ENCODE results near the gene GALNT9. TPM values are rescaled to one million over a fixed set of nuclear protein-coding genes. Genes with fewer than 3 reads are reported as not detected.

GALNT9 gene
- total RNA-seq, 4 donors from 2014 or later, result 1.6 TPM; not detected in 3

- Histone ChIP-seq H3K4me3 (no peak overlapping the region), H3K27ac (no peak overlapping the region), H3K27me3 (no peaks in the 10 kb centered on the region), H3K36me3 (no peaks in the 10 kb centered on the region), H3K4me1 (no peaks in the 10 kb centered on the region), H3K9me3 (no peaks in the 10 kb centered on the region)
- TF ChIP-seq POLR2A (IDR thresholded peaks at IDR 0.05) (no peak), EP300 (IDR thresholded peaks at IDR 0.05) (no peak), CTCF (IDR thresholded peaks at IDR 0.05) (no peak)
- DNase-seq (ENCODE audit: low spot score in 2 of 2), result no peak
- 91% methylated on average over 33 of the region's 33 CpGs for WGBS, 2 donors
Measured at GRCh38 chr12:132250707-132251106, 78.7 kb downstream of the GALNT9 start.

DNA sequence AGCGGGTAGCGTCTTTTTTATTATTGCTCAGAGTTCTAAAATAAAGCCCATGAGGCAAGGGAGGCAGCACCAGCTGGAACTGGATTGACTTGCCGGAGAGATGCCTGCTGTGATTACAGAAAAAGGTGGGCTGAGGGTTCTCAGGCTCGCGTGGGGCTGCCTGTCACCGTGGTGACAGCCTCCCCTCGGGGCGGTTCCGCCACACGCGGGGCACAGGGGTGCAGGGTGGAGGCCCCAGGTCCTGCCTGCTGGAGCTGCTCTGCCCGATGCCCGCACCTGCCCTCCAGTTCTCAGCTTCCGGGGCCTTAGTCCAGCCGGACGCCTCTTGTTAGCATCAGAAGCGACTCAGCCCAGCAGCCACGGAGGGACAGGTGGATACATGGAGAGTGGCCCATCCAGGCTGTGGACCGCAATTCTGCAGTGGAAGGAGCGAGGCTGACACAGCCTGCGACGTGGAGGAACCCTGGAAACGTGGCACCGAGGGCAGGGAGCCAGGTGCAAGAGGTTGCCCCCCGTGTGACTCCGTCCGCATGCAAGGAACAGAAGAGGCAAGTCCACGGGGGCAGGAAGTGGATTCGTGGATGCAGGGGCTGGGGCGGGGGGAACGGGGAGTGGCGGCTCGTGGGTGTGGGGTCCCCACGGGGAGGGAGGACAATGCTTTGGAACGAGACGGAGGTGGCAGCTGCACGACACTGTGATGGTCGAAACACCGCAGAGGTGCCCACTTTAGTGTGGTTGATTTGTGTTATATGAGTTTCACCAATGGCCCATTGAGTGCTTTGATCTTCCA lies 79.5 kb downstream of the GALNT9 start:
- WGBS, 2 donors, result 84 to 88% methylated on average over 32 to 36 of the region's 39 CpGs

DNA sequence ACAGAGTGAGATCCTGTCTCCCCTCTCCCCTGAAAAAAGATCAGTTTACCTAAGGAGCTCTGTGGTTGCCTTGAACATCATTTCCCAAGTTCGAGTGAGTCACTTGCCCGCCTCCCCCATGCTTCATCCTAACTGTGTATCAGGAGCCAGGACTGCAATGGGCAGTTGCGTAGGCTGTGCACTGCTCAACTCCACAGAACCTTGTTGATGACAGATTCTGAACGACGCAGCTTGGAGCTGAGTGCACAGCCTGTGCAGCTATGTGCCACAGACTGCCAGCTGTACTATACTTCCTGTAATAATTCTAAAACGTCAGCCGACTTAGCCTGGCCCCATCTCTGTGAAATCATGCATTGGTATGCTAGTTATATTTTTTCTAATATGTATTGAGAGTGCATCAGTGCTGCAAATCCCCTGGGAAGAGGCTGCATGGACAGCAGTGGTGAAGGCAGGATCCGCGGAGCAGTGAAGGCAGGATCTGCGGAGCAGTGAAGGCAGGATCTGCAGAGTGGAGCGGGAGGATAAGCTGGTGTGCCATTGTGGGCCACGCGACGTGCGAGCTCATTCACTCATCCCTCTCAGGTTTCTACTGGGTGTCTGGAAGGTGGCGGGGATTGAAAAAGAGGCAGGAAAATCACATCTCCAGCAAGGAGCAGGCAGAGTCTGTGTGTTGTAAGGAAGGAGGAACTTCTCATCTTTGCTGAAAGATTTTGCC lies 80.8 kb downstream of the GALNT9 start:
- Histone ChIP-seq H3K4me3 (no peak overlapping the region), H3K27ac (no peak overlapping the region), H3K27me3 (no peaks in the 10 kb centered on the region), H3K4me1 (no peaks in the 10 kb centered on the region), H3K9me3 (no peaks in the 10 kb centered on the region), H3K36me3 (no peaks in the 10 kb centered on the region)
- TF ChIP-seq CTCF (IDR thresholded peaks at IDR 0.05), result no peak
- no peak for TF ChIP-seq POLR2A (IDR thresholded peaks at IDR 0.05)
- no peak for TF ChIP-seq EP300 (IDR thresholded peaks at IDR 0.05)
- 58% methylated on average over 16 of the region's 16 CpGs for WGBS, 2 donors
- no peak for DNase-seq (ENCODE audit: low spot score in 2 of 2)

More for the DNA sequence above, 79.5 kb downstream of the GALNT9 start:
- Histone ChIP-seq H3K27ac (no peak overlapping the region), H3K9me3 (no peaks in the 10 kb centered on the region), H3K4me1 (no peaks in the 10 kb centered on the region), H3K36me3 (no peaks in the 10 kb centered on the region), H3K4me3 (no peak overlapping the region), H3K27me3 (no peaks in the 10 kb centered on the region)
- no peak for DNase-seq (ENCODE audit: low spot score in 2 of 2)
- no peak for TF ChIP-seq POLR2A (IDR thresholded peaks at IDR 0.05)
- TF ChIP-seq EP300 (IDR thresholded peaks at IDR 0.05), result no peak

DNA sequence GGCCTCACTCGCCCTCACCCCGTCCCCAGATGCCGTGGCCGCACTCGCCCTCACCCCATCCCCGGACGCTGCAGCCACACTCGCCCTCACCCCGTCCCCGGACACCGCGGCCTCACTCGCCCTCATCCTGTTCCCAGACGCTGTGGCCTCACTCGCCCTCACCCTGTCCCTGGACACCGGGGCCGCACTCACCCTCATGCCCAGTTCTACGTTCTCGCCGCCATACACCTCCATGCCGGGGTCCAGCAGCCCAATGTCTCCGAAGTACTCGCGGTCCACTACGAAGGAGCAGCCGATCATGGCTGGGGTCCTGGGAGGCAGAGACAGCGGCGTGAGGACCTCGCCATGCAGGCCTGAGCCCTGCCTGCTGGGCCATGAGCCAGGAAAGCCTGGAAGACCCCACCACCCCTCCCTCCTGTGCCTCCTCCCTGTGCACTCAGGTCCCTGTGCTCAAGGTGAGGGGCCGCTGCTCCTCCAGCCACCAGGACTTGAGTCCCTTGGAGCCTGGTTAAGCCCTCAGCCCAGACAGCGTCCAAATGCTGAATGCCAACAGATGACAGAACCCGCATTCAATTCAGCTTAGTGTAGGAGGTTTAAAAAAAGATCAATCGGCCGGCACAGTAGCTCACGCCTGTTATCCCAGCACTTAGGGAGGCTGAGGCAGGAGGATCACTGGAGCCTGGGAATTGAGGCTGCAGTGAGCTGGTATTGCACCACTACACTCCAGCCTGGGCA lies 81.5 kb downstream of the GALNT9 start:
- Histone ChIP-seq H3K27me3 (no peaks in the 10 kb centered on the region), H3K36me3 (no peaks in the 10 kb centered on the region), H3K27ac (no peak overlapping the region), H3K4me1 (no peaks in the 10 kb centered on the region), H3K4me3 (no peak overlapping the region), H3K9me3 (no peaks in the 10 kb centered on the region)
- no peak for DNase-seq (ENCODE audit: low spot score in 2 of 2)
- TF ChIP-seq POLR2A (IDR thresholded peaks at IDR 0.05) (no peak), CTCF (IDR thresholded peaks at IDR 0.05) (no peak), EP300 (IDR thresholded peaks at IDR 0.05) (no peak)
- WGBS, 2 donors, result 87 to 92% methylated on average over 33 to 34 of the region's 35 CpGs

- Histone ChIP-seq H3K27me3 (no peaks in the 10 kb centered on the region), H3K36me3 (no peaks in the 10 kb centered on the region), H3K27ac (no peak overlapping the region), H3K4me3 (no peak overlapping the region), H3K4me1 (no peaks in the 10 kb centered on the region), H3K9me3 (no peaks in the 10 kb centered on the region)
- TF ChIP-seq POLR2A (IDR thresholded peaks at IDR 0.05) (no peak), EP300 (IDR thresholded peaks at IDR 0.05) (no peak), CTCF (IDR thresholded peaks at IDR 0.05) (no peak)
- WGBS, 2 donors, result 76 to 80% methylated on average over 27 of the region's 27 CpGs
- DNase-seq (ENCODE audit: low spot score in 2 of 2), result no peak
Measured at GRCh38 chr12:132246997-132247717, 82.2 kb downstream of the GALNT9 start.

Measured in tibial nerve (tissue), 4 donors.